H1 (cell line): ENCODE results near the gene SLCO4A1. TPM values are rescaled to one million over a fixed set of nuclear protein-coding genes. Genes with fewer than 3 reads are reported as not detected.

Experiments used
- BRCA1 ChIP-seq: IDR thresholded peaks from 2 replicates; pipeline ENCODE4 v1.6.1; 2012; ENCODE audit warnings: low read depth, low read length, improper control_type of control experiment
- NRF1 ChIP-seq: IDR thresholded peaks from 2 replicates; pipeline ENCODE4 v1.6.1; 2011; ENCODE audit warnings: mild to moderate bottlenecking, low read depth, low read length, improper control_type of control experiment
- POLR2A ChIP-seq, 2 experiments: IDR thresholded peaks; 1 replicate in 1 of 2; 2 replicates in 1 of 2; pipeline ENCODE4 v1.6.1; 2011; ENCODE audit warnings: low read depth in 2 of 2, low read length in 2 of 2, mild to moderate bottlenecking in 2 of 2; ENCODE audit errors: control extremely low read depth in 1 of 2
- SIN3A ChIP-seq, 2 experiments: IDR thresholded peaks in 1 of 2; conservative IDR thresholded peaks in 1 of 2; 2 replicates each; pipeline ENCODE4 v1.6.1; 2011 to 2012; ENCODE audit warnings: low read length in 2 of 2, improper control_type of control experiment in 1 of 2, low read depth in 1 of 2, mild to moderate bottlenecking in 1 of 2
- ZNF274 ChIP-seq: IDR thresholded peaks from 2 replicates; pipeline ENCODE4 v1.7.0; 2012; ENCODE audit warnings: low read length, borderline replicate concordance; ENCODE audit errors: extremely low read depth
- polyA plus RNA-seq, 7 experiments: library from polyadenylated mRNA; depleted of rRNA in 3 of 7; stranded (reverse) in 5 of 7; unstranded in 2 of 7; fragments of >200 nt in 5 of 7; fragments of 200-250 nt in 2 of 7; gene quantifications; 1 replicate in 5 of 7; 2 replicates in 1 of 7; 4 replicates in 1 of 7; pipeline versions ENCODE4 v1.2.1 to v1.2.3, GENCODE V29; 2011 to 2013; ENCODE audit warnings: missing spikeins in 2 of 7, mixed read lengths in 2 of 7
- total RNA-seq: library from RNA; stranded (reverse); fragmentation: NEBNext Ultra II Directional; extraction: Animal tissue kit (Norgen Biotek cat#: 25700); gene quantifications from 2 replicates; pipeline ENCODE4 v1.2.1, GENCODE V29; 2021

Gene SLCO4A1
- total and polyA plus RNA-seq, 2 of the 8 experiments (the other 6 are each of a cell fraction or from before 2014, with no cell fraction given), result 10.5 to 18.5 TPM

GRCh38 chr20:62669249-62669648, 26.9 kb downstream of the SLCO4A1 start (continued):
- TF ChIP-seq ZNF274 (no peak), BRCA1 (no peak), NRF1 (no peak), POLR2A (IDR thresholded peaks at IDR 0.05; ENCODE audit: control extremely low read depth in 1 of 2, low read depth in 2 of 2, low read length in 2 of 2) (no peak), SIN3A (conservative IDR thresholded peaks at IDR 0.05 in 1 of 2, IDR thresholded peaks at IDR 0.05 in 1 of 2; ENCODE audit: low read depth in 1 of 2, low read length in 2 of 2) (no peak)
